B cell (primary cell): Measurements from ENCODE around the gene GFOD1. TPM values are rescaled to one million over a fixed set of nuclear protein-coding genes. Genes with fewer than 3 reads are reported as not detected.

Experiments used
- ATAC-seq: fragments of 200-7000 bp; cut with Tn5 transposase; one replicate; pipeline ENCODE4 v1.10.0; 2021; ENCODE audit warnings: low read depth, mild to moderate bottlenecking, moderate number of reproducible peaks, moderate library complexity
- CTCF ChIA-PET: fragments of 350-600 bp; sonication (Branson Sonifier 250); formaldehyde crosslinking; loops from one replicate; lab custom pipeline; 2021; ENCODE audit warnings: antibody characterized with exemption, inconsistent platforms; lab: Charles Lee
- POLR2A ChIA-PET: fragments of 350-600 bp; sonication (Branson Sonifier 250); formaldehyde crosslinking; loops from one replicate; lab custom pipeline; 2021; ENCODE audit warnings: antibody characterized with exemption; lab: Charles Lee
- DNase-seq: peaks from one replicate; pipeline ENCODE4 v3.0.0; 2013
- H2AFZ ChIP-seq: 2 replicates; pipeline ENCODE4 v1.6.1; 2012; ENCODE audit warnings: mild to moderate bottlenecking, low read depth, low read length; ENCODE audit not compliant: insufficient read depth, poor library complexity, severe bottlenecking
- H3K27ac ChIP-seq, 2 donors: 1 replicate in 1 of 2; 2 replicates in 1 of 2; pipeline ENCODE4 v1.5.1; 2012 to 2013; ENCODE audit warnings: low read length in 2 of 2, mild to moderate bottlenecking in 2 of 2, moderate library complexity in 1 of 2
- H3K27me3 ChIP-seq, 4 experiments: fragments of 200-600 bp in 1 of 4; sonication (generic) in 1 of 4; replicated peaks in 1 of 4; 1 replicate in 2 of 4; 2 replicates in 2 of 4; pipeline versions ENCODE4 v1.6.1 to v1.7.0; 2013 to 2016; ENCODE audit warnings: low read length in 3 of 4, mild to moderate bottlenecking in 2 of 4, mixed read lengths in 1 of 4, moderate library complexity in 1 of 4; ENCODE audit not compliant: insufficient read depth in 4 of 4, control insufficient read depth in 3 of 4; ENCODE audit errors: control extremely low read depth in 1 of 4
- H3K36me3 ChIP-seq, 2 experiments: replicated peaks in 1 of 2; 1 replicate in 1 of 2; 2 replicates in 1 of 2; pipeline versions ENCODE4 v1.6.1 to v1.7.1; 2013; ENCODE audit warnings: low read length in 1 of 2; ENCODE audit not compliant: insufficient read depth in 2 of 2, control insufficient read depth in 1 of 2; ENCODE audit errors: control extremely low read depth in 1 of 2, extremely low read depth in 1 of 2
- H3K4me1 ChIP-seq, 2 donors: fragments of 200-600 bp in 1 of 2; sonication (generic) in 1 of 2; 1 replicate in 1 of 2; 2 replicates in 1 of 2; pipeline versions ENCODE4 v1.5.1 to v1.6.1; 2013 to 2017; ENCODE audit warnings: low read length in 2 of 2; ENCODE audit not compliant: control insufficient read depth in 2 of 2, insufficient read depth in 2 of 2
- H3K4me2 ChIP-seq: replicated peaks from 2 replicates; pipeline ENCODE3; 2012; ENCODE audit warnings: mild to moderate bottlenecking, low read depth, low read length; ENCODE audit not compliant: poor library complexity, severe bottlenecking
- H3K4me3 ChIP-seq, 5 experiments: fragments of 200-600 bp in 1 of 5; sonication (generic) in 1 of 5; 1 replicate in 3 of 5; 2 replicates in 2 of 5; pipeline versions ENCODE4 v1.5.1 to v1.7.0; 2011 to 2016; ENCODE audit warnings: low read length in 4 of 5, mild to moderate bottlenecking in 4 of 5, low read depth in 2 of 5, control low read depth in 1 of 5, moderate library complexity in 1 of 5; ENCODE audit not compliant: insufficient read depth in 1 of 5; ENCODE audit errors: control extremely low read depth in 1 of 5, extremely low read depth in 1 of 5
- H3K79me2 ChIP-seq: fragments of 200-600 bp; sonication (generic); one replicate; pipeline ENCODE4 v1.6.0; 2016; ENCODE audit warnings: low read length; ENCODE audit not compliant: control insufficient read depth, insufficient read depth
- H3K9ac ChIP-seq: fragments of 200-600 bp; sonication (generic); 2 replicates; pipeline ENCODE4 v1.6.1; 2017; ENCODE audit warnings: mild to moderate bottlenecking, low read length, moderate library complexity
- H3K9me3 ChIP-seq, 3 donors: one replicate each; pipeline versions ENCODE4 v1.6.1 to v1.7.1; 2013; ENCODE audit warnings: low read length in 2 of 3; ENCODE audit not compliant: control insufficient read depth in 2 of 3, insufficient read depth in 1 of 3; ENCODE audit errors: control extremely low read depth in 1 of 3
- H4K20me1 ChIP-seq: 2 replicates; pipeline ENCODE4 v1.6.0; 2012; ENCODE audit warnings: mild to moderate bottlenecking, low read length; ENCODE audit not compliant: insufficient read depth, control insufficient read depth, poor library complexity, severe bottlenecking
- H3K27ac Mint-ChIP-seq: one replicate; pipeline ENCODE4 v1.8.0; 2021; ENCODE audit warnings: mixed read lengths
- H3K27me3 Mint-ChIP-seq: one replicate; pipeline ENCODE4 v1.8.0; 2021; ENCODE audit warnings: mixed read lengths
- H3K4me1 Mint-ChIP-seq: one replicate; pipeline ENCODE4 v1.8.0; 2021; ENCODE audit warnings: mixed read lengths
- H3K4me3 Mint-ChIP-seq: one replicate; pipeline ENCODE4 v1.8.0; 2021; ENCODE audit warnings: mixed read lengths
- H3K9me3 Mint-ChIP-seq: one replicate; pipeline ENCODE4 v1.8.0; 2022; ENCODE audit warnings: mixed read lengths; ENCODE audit not compliant: insufficient read depth
- EZH2 ChIP-seq: IDR thresholded peaks from 2 replicates; pipeline ENCODE4 v1.6.1; 2012; ENCODE audit warnings: borderline replicate concordance, low read depth, mild to moderate bottlenecking, moderate library complexity, low read length; ENCODE audit not compliant: insufficient read depth, poor library complexity, severe bottlenecking
- WGBS: methylation state at CpG from one replicate; pipeline ENCODE4 v1.1.5; 2013; ENCODE audit warnings: missing lambda C conversion rate; ENCODE audit not compliant: insufficient coverage; 5-methylcytosine and 5-hydroxymethylcytosine counted together
- intact Hi-C: fragments of 100-400 bp; cut with micrococcal nuclease; formaldehyde crosslinking; loops from one replicate; pipeline ENCODE4 v1.10.0; 2022
- polyA plus RNA-seq: library from polyadenylated mRNA; depleted of rRNA; stranded (reverse); fragments of >200 nt; gene quantifications from 2 replicates; pipeline ENCODE4 v1.2.3, GENCODE V29; 2012
- total RNA-seq, 2 donors: library from RNA; stranded (reverse); fragments of 120-200 nt in 1 of 2; gene quantifications; 1 replicate in 1 of 2; 2 replicates in 1 of 2; pipeline versions ENCODE4 v1.2.3 to v1.2.4, GENCODE V29; 2013 to 2022
- TF ChIP-seq, protein P1 (sequence below): fragments of 200-600 bp; IDR thresholded peaks from one replicate; pipeline ENCODE4 v1.8.0; 2022; ENCODE audit warnings: antibody characterized with exemption, mild to moderate bottlenecking

GFOD1 gene
- total and polyA plus RNA-seq, 2 donors (not counting 1 experiment from before 2014, with no cell fraction given): 8.3 to 42.4 TPM

DNA sequence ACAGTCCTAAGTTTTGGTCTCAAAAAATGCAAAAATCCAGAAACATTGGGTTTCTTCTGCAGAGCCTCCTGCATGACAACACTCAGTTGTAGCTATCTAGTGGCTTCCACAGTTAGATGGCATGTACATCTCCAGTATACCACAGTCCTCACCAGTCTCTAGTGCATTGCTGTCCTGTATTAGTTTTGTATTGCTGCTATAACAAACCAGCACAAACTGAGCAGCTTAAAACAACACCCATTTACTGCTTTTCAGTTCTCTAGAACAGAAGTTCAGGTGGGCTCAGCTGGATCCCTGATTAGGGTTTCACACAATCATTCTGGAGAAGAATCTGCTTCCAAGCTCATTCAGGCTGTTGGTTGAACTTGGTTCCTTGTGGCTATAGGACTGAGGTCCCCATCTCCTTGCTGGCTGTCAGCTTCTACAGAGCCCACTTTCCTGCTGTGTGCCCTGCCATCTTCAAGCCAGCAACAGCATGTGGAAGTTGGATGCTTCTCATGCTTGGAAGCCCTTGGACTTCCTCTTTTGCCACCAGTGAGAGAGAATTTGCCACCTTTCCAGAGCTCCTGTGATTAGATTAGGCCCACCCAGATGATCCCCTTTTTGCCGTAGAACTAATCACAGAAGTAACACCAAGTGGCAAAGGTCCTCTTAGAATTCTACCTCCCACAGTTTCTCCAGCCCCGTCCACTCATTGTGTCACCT lies 110.2 kb downstream of the GFOD1 start:
- POLR2A ChIA-PET: interaction anchor here (0.6 kb wide), 1 partner anchor 109 kb away, joined by 8 read pairs; no protein-coding TSS in a partner anchor
- WGBS: 84% methylated on average over 2 of the region's 2 CpGs
- intact Hi-C loops: no loop called here
- no peak overlapping the region for H3K4me3 ChIP-seq
- Mint-ChIP-seq H3K27me3 (no peaks in the 10 kb centered on the region), H3K4me1 (peaks cover 72% of the 10 kb centered on the region), H3K9me3 (no peaks in the 10 kb centered on the region), H3K4me3 (no peak overlapping the region), H3K27ac (peak overlapping the region; percentile 2)
- peaks cover 33 to 50% of the 10 kb centered on the region in 2 donors for H3K4me1 ChIP-seq
- H3K4me2 ChIP-seq: peak overlapping the region; percentile 8
- H2AFZ ChIP-seq: no peak overlapping the region
- no peaks in the 10 kb centered on the region for H3K27me3 ChIP-seq
- no peak overlapping the region for H3K27ac ChIP-seq
- no peaks in the 10 kb centered on the region for H3K36me3 ChIP-seq
- CTCF ChIA-PET: interaction anchor here (0.8 to 7.1 kb wide), 4 partner anchors 15 to 160 kb away, joined by 3 to 56 read pairs (median 3); no protein-coding TSS in a partner anchor
- peak; percentile 49 for DNase-seq
- ATAC-seq: peak; percentile 28
- TF ChIP-seq, protein P1, sequence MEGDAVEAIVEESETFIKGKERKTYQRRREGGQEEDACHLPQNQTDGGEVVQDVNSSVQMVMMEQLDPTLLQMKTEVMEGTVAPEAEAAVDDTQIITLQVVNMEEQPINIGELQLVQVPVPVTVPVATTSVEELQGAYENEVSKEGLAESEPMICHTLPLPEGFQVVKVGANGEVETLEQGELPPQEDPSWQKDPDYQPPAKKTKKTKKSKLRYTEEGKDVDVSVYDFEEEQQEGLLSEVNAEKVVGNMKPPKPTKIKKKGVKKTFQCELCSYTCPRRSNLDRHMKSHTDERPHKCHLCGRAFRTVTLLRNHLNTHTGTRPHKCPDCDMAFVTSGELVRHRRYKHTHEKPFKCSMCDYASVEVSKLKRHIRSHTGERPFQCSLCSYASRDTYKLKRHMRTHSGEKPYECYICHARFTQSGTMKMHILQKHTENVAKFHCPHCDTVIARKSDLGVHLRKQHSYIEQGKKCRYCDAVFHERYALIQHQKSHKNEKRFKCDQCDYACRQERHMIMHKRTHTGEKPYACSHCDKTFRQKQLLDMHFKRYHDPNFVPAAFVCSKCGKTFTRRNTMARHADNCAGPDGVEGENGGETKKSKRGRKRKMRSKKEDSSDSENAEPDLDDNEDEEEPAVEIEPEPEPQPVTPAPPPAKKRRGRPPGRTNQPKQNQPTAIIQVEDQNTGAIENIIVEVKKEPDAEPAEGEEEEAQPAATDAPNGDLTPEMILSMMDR: no peak
- TF ChIP-seq EZH2: no peak
- H3K79me2 ChIP-seq: peaks cover 21% of the 10 kb centered on the region
- no peak overlapping the region for H3K9ac ChIP-seq
- H4K20me1 ChIP-seq: no peaks in the 10 kb centered on the region
- H3K9me3 ChIP-seq: no peaks in the 10 kb centered on the region

GRCh38 chr6:13375360-13375878 lies 112.0 kb downstream of the GFOD1 start:
- peaks cover 59% of the 10 kb centered on the region for H3K4me1 Mint-ChIP-seq
- Histone ChIP-seq H2AFZ (no peak overlapping the region), H3K4me2 (peak overlapping the region; percentile 3), H3K4me3 (no peak overlapping the region), H4K20me1 (no peaks in the 10 kb centered on the region), H3K27me3 (no peaks in the 10 kb centered on the region), H3K36me3 (no peaks in the 10 kb centered on the region), H3K79me2 (peaks cover 21% of the 10 kb centered on the region), H3K4me1 (peaks cover 20 to 38% of the 10 kb centered on the region in 2 donors), H3K27ac (no peak overlapping the region), H3K9ac (no peak overlapping the region), H3K9me3 (no peaks in the 10 kb centered on the region)
- H3K27ac Mint-ChIP-seq: peak overlapping the region; percentile 34
- DNase-seq: no peak
- WGBS: 79% methylated on average over 6 of the region's 9 CpGs
- H3K4me3 Mint-ChIP-seq: peak overlapping the region; percentile 24
- ChIA-PET POLR2A (no interaction called here), CTCF (interaction anchor here (1.1 to 1.4 kb wide), 3 partner anchors 8 to 163 kb away, joined by 3 to 4 read pairs (median 3); no protein-coding TSS in a partner anchor)
- intact Hi-C loops: no loop called here
- H3K9me3 Mint-ChIP-seq: no peaks in the 10 kb centered on the region
- no peaks in the 10 kb centered on the region for H3K27me3 Mint-ChIP-seq
- ATAC-seq: peak; percentile 49
- no peak for TF ChIP-seq EZH2
- TF ChIP-seq, protein P1: no peak
